ENCODE measurements around the gene NAXD.

GRCh38 chr13:110681868-110682550, 66.7 kb downstream of the NAXD start:
- TF ChIP-seq CTCF (conservative IDR thresholded peaks at IDR 0.05; ENCODE audit: low read length): no peak
- no peak for TF ChIP-seq EZH2phosphoT487 (IDR thresholded peaks at IDR 0.05; ENCODE audit: borderline replicate concordance, low read depth, low read length)
